IMR-90 (cell line): Measurements from ENCODE around the gene FXYD6. TPM values are rescaled to one million over a fixed set of nuclear protein-coding genes. Genes with fewer than 3 reads are reported as not detected.

Source experiments
- ATAC-seq: fragments of 200-7000 bp; cut with Tn5 transposase; 2 replicates; pipeline ENCODE4 v1.9.1; 2020; ENCODE audit warnings: low read depth, mild to moderate bottlenecking, moderate library complexity
- BruUV-seq: library from RNA; stranded (reverse); fragments of 400-500 nt; replicated peaks from 2 replicates; lab custom pipeline; 2021; lab: Mats Ljungman, UMichigan
- CTCF ChIA-PET: fragments of 300-600 bp; formaldehyde crosslinking; extraction: SDS; loops from one replicate; lab custom pipeline; 2021; ENCODE audit warnings: antibody characterized with exemption; lab: Yijun Ruan, JAX
- POLR2A ChIA-PET: fragments of 300-600 bp; sonication (Branson Sonifier 250); formaldehyde crosslinking; loops from one replicate; lab custom pipeline; 2022; ENCODE audit warnings: antibody characterized with exemption; ENCODE audit not compliant: unreplicated experiment; lab: Charles Lee
- DNase-seq: peaks from one replicate; pipeline ENCODE4 v3.0.0; 2013
- H2AFZ ChIP-seq: replicated peaks from 2 replicates; pipeline ENCODE3; 2013; ENCODE audit warnings: low read length, mild to moderate bottlenecking; ENCODE audit not compliant: poor library complexity
- H2AK5ac ChIP-seq: 2 replicates; pipeline ENCODE4 v1.6.1; 2013; ENCODE audit warnings: low read depth, low read length, inconsistent platforms
- H2AK9ac ChIP-seq: replicated peaks from 2 replicates; pipeline ENCODE3; 2013; ENCODE audit warnings: mild to moderate bottlenecking, low read depth, low read length, moderate library complexity; ENCODE audit not compliant: poor library complexity
- H2BK120ac ChIP-seq: 2 replicates; pipeline ENCODE4 v1.6.1; 2013; ENCODE audit warnings: low read depth, low read length, inconsistent platforms
- H2BK15ac ChIP-seq: 3 replicates; pipeline ENCODE4 v1.6.1; 2013; ENCODE audit warnings: low read depth, low read length, inconsistent platforms
- H2BK20ac ChIP-seq: 2 replicates; pipeline ENCODE4 v1.6.1; 2013; ENCODE audit warnings: low read depth, mild to moderate bottlenecking, inconsistent platforms, low read length, moderate library complexity
- H2BK5ac ChIP-seq: 2 replicates; pipeline ENCODE4 v1.6.1; 2013; ENCODE audit warnings: mild to moderate bottlenecking, low read depth, low read length, inconsistent platforms; ENCODE audit not compliant: poor library complexity, severe bottlenecking
- H3K14ac ChIP-seq: replicated peaks from 2 replicates; pipeline ENCODE4 v1.6.1; 2013; ENCODE audit warnings: low read depth, low read length, inconsistent platforms
- H3K18ac ChIP-seq: 2 replicates; pipeline ENCODE4 v1.6.1; 2013; ENCODE audit warnings: low read depth, low read length, control low read depth
- H3K23ac ChIP-seq: 2 replicates; pipeline ENCODE4 v1.6.1; 2013; ENCODE audit warnings: low read depth, low read length, inconsistent platforms
- H3K27ac ChIP-seq: 2 replicates; pipeline ENCODE4 v1.5.1; 2013; ENCODE audit warnings: mild to moderate bottlenecking, control low read depth, low read length; ENCODE audit not compliant: insufficient read depth
- H3K27me3 ChIP-seq: 2 replicates; pipeline ENCODE4 v1.6.1; 2013; ENCODE audit warnings: low read length; ENCODE audit not compliant: control insufficient read depth, insufficient read depth
- H3K36me3 ChIP-seq: 2 replicates; pipeline ENCODE4 v1.6.1; 2013; ENCODE audit warnings: low read length, mixed read lengths; ENCODE audit not compliant: control insufficient read depth, insufficient read depth
- H3K4ac ChIP-seq: 2 replicates; pipeline ENCODE4 v1.6.1; 2013; ENCODE audit warnings: low read depth, low read length, inconsistent platforms
- H3K4me1 ChIP-seq: 2 replicates; pipeline ENCODE4 v1.6.1; 2013; ENCODE audit warnings: low read length, mixed read lengths; ENCODE audit not compliant: control insufficient read depth, insufficient read depth
- H3K4me2 ChIP-seq: 2 replicates; pipeline ENCODE4 v1.6.1; 2013; ENCODE audit warnings: low read depth, mild to moderate bottlenecking, control low read depth, low read length, moderate library complexity
- H3K4me3 ChIP-seq: 2 replicates; pipeline ENCODE4 v1.5.1; 2013; ENCODE audit warnings: low read depth, mild to moderate bottlenecking, control low read depth, low read length, moderate library complexity; ENCODE audit not compliant: insufficient read depth
- H3K56ac ChIP-seq: 2 replicates; pipeline ENCODE4 v1.6.1; 2013; ENCODE audit warnings: low read length, inconsistent platforms; ENCODE audit not compliant: insufficient read depth; ENCODE audit errors: extremely low read depth
- H3K79me1 ChIP-seq, 2 experiments: 2 replicates each; pipeline ENCODE4 v1.6.1; 2013; ENCODE audit warnings: low read length in 2 of 2, inconsistent platforms in 1 of 2, low read depth in 1 of 2
- H3K9ac ChIP-seq: 2 replicates; pipeline ENCODE4 v1.6.1; 2013; ENCODE audit warnings: low read depth, low read length, control low read depth
- H3K9me1 ChIP-seq: 2 replicates; pipeline ENCODE4 v1.6.1; 2013; ENCODE audit warnings: low read length, inconsistent platforms; ENCODE audit not compliant: insufficient read depth
- H3K9me3 ChIP-seq: 2 replicates; pipeline ENCODE4 v1.6.1; 2013; ENCODE audit warnings: low read length; ENCODE audit not compliant: control insufficient read depth, insufficient read depth
- H4K20me1 ChIP-seq: 2 replicates; pipeline ENCODE4 v1.6.1; 2013; ENCODE audit warnings: low read length, inconsistent platforms; ENCODE audit not compliant: insufficient read depth
- H4K5ac ChIP-seq: 2 replicates; pipeline ENCODE4 v1.6.1; 2013; ENCODE audit warnings: mild to moderate bottlenecking, low read depth, low read length, control low read depth
- H4K8ac ChIP-seq, 2 experiments: 2 replicates each; pipeline ENCODE4 v1.6.1; 2013; ENCODE audit warnings: low read depth in 2 of 2, low read length in 2 of 2, control low read depth in 1 of 2, inconsistent platforms in 1 of 2
- H4K91ac ChIP-seq: 2 replicates; pipeline ENCODE4 v1.6.1; 2013; ENCODE audit warnings: low read depth, low read length, inconsistent platforms; ENCODE audit not compliant: insufficient read depth
- BHLHE40 ChIP-seq: fragments of 150-350 bp; IDR thresholded peaks from 2 replicates; pipeline ENCODE4 v1.6.1; 2016; ENCODE audit warnings: mild to moderate bottlenecking, low read depth, low read length
- CEBPB ChIP-seq: IDR thresholded peaks from 2 replicates; pipeline ENCODE4 v1.6.1; 2012; ENCODE audit warnings: low read depth, low read length, improper control_type of control experiment
- CHD1 ChIP-seq: IDR thresholded peaks from 2 replicates; pipeline ENCODE4 v1.6.1; 2012; ENCODE audit warnings: low read depth, low read length, improper control_type of control experiment
- CTCF ChIP-seq: conservative IDR thresholded peaks from 2 replicates; pipeline ENCODE4 v1.5.1; 2012; ENCODE audit warnings: mild to moderate bottlenecking, low read depth, low read length, improper control_type of control experiment
- FOS ChIP-seq: fragments of 150-350 bp; IDR thresholded peaks from 2 replicates; pipeline ENCODE4 v1.6.1; 2016; ENCODE audit warnings: low read depth, low read length
- MAFK ChIP-seq: IDR thresholded peaks from 2 replicates; pipeline ENCODE4 v1.6.1; 2012; ENCODE audit warnings: low read depth, low read length, improper control_type of control experiment
- POLR2A ChIP-seq: IDR thresholded peaks from 2 replicates; pipeline ENCODE4 v1.6.1; 2012; ENCODE audit warnings: mild to moderate bottlenecking, low read depth, low read length
- RCOR1 ChIP-seq: IDR thresholded peaks from 2 replicates; pipeline ENCODE4 v1.6.1; 2012; ENCODE audit warnings: mild to moderate bottlenecking, low read length, improper control_type of control experiment; ENCODE audit not compliant: insufficient replicate concordance
- SMC3 ChIP-seq: fragments of 150-350 bp; IDR thresholded peaks from 2 replicates; pipeline ENCODE4 v1.6.1; 2016; ENCODE audit warnings: low read depth, mild to moderate bottlenecking, antibody characterized with exemption, low read length, moderate library complexity
- USF2 ChIP-seq: fragments of 150-350 bp; IDR thresholded peaks from 2 replicates; pipeline ENCODE4 v1.6.1; 2017; ENCODE audit warnings: mild to moderate bottlenecking, antibody characterized with exemption, low read length, low read depth
- WGBS, 2 experiments: methylation state at CpG; one replicate each; pipeline versions ENCODE4 v1.1.5 to v1.1.7; 2013; ENCODE audit warnings: missing lambda C conversion rate in 2 of 2; ENCODE audit not compliant: insufficient read length in 1 of 2; ENCODE audit errors: extremely low coverage in 2 of 2; 5-methylcytosine and 5-hydroxymethylcytosine counted together
- dilution Hi-C: fragments of 300-500 bp; cut with HindIII; formaldehyde crosslinking; loops from one replicate; pipeline ENCODE4 v1.14.3; 2018; ENCODE audit warnings: low sequenced_read_pairs; ENCODE audit not compliant: unreplicated experiment
- in situ Hi-C: fragments of 300-500 bp; cut with MboI; formaldehyde crosslinking; loops from 3 replicates; pipeline ENCODE4 v1.14.3; 2019; ENCODE audit warnings: low sequenced_read_pairs, inconsistent platforms, mixed read lengths
- intact Hi-C: fragments of 100-400 bp; cut with micrococcal nuclease; formaldehyde crosslinking; loops from 2 replicates; pipeline ENCODE4 v1.10.0; 2022
- polyA plus RNA-seq, 3 experiments: library from polyadenylated mRNA; depleted of rRNA; stranded (reverse); fragments of >200 nt; gene quantifications; 2 replicates each; pipeline ENCODE4 v1.2.3, GENCODE V29; 2012; ENCODE audit warnings: low replicate concordance in 1 of 3
- total RNA-seq: library from RNA; depleted of rRNA; stranded (reverse); fragments of >200 nt; gene quantifications from 2 replicates; pipeline ENCODE4 v1.2.3, GENCODE V29; 2012

The FXYD6 gene
- total and polyA plus RNA-seq, 2 of the 4 experiments (the other 2 are of a cell fraction) = 0.32 TPM; not detected in 1

GRCh38 chr11:117884994-117885393, 8.5 kb upstream of the FXYD6 start:
- dilution Hi-C loops (no loop called here), in situ Hi-C loops (no loop called here), intact Hi-C loops (no loop called here)
- Histone ChIP-seq H3K18ac (no peak overlapping the region), H3K4me2 (no peak overlapping the region), H3K9ac (no peak overlapping the region), H2BK15ac (no peak overlapping the region), H3K14ac (no peak overlapping the region), H3K9me1 (no peaks in the 10 kb centered on the region), H3K4me3 (no peak overlapping the region), H2BK120ac (no peak overlapping the region), H3K36me3 (no peaks in the 10 kb centered on the region), H2AK9ac (no peak overlapping the region), H3K9me3 (no peaks in the 10 kb centered on the region), H4K5ac (no peak overlapping the region), H4K8ac (no peak overlapping the region), H3K23ac (no peak overlapping the region), H2AK5ac (no peak overlapping the region), H2BK20ac (no peak overlapping the region), H3K27ac (no peak overlapping the region), H3K27me3 (peaks cover 6% of the 10 kb centered on the region), H3K56ac (no peak overlapping the region), H3K4ac (no peak overlapping the region), H2BK5ac (no peak overlapping the region), H4K91ac (no peak overlapping the region), H2AFZ (no peak overlapping the region), H3K4me1 (no peaks in the 10 kb centered on the region), H4K20me1 (no peaks in the 10 kb centered on the region), H3K79me1 (no peaks in the 10 kb centered on the region)
- CTCF ChIA-PET = no interaction called here
- no TSS peak for BruUV-seq
- WGBS, 2 experiments = 28% methylated on average over 3 of the region's 7 CpGs; no CpG with 5 or more reads in 1 of the 2 experiments
- DNase-seq (peak; percentile 21), ATAC-seq (no peak)
- no peak; the same call in 1 of the 2 replicates for TF ChIP-seq USF2
- no peak for TF ChIP-seq POLR2A
- no peak for TF ChIP-seq RCOR1
- TF ChIP-seq FOS = no peak
- TF ChIP-seq SMC3 = no peak
- no peak for TF ChIP-seq BHLHE40
- no peak for TF ChIP-seq CTCF
- TF ChIP-seq MAFK = no peak
- no peak for TF ChIP-seq CHD1
- no peak for TF ChIP-seq CEBPB
- POLR2A ChIA-PET = no interaction called here
